Activated CD8-positive, alpha-beta T cell treated with anti-CD3 and anti-CD28 coated beads, Interleukin-2, amount 10 ng/mL, durations not matched to agents 7 days and 5 days (primary cell): ENCODE data around the gene STAC2. TPM values are rescaled to one million over a fixed set of nuclear protein-coding genes. Genes with fewer than 3 reads are reported as not detected.

Source experiments
- ATAC-seq: fragments of 150-1000 bp; cut with Tn5 transposase; one replicate; pipeline ENCODE4 v1.10.0; 2021; ENCODE audit warnings: moderate library complexity
- CTCF ChIA-PET: fragments of 350-600 bp; sonication (Branson Sonifier 250); formaldehyde crosslinking; loops from one replicate; lab custom pipeline; 2021; ENCODE audit warnings: antibody characterized with exemption; lab: Charles Lee
- POLR2A ChIA-PET: fragments of 350-600 bp; sonication (Branson Sonifier 250); formaldehyde crosslinking; loops from one replicate; lab custom pipeline; 2021; ENCODE audit warnings: antibody characterized with exemption; lab: Charles Lee
- DNase-seq: peaks from one replicate; pipeline ENCODE4 v3.0.0-alpha.2; 2020
- H3K27ac Mint-ChIP-seq: one replicate; pipeline ENCODE4 v1.8.0; 2021; ENCODE audit warnings: mild to moderate bottlenecking, mixed read lengths
- H3K27me3 Mint-ChIP-seq: one replicate; pipeline ENCODE4 v1.8.0; 2021; ENCODE audit warnings: low read depth, mixed read lengths
- H3K36me3 Mint-ChIP-seq: one replicate; pipeline ENCODE4 v1.8.0; 2021; ENCODE audit warnings: low read depth, mixed read lengths
- H3K4me1 Mint-ChIP-seq: one replicate; pipeline ENCODE4 v1.8.0; 2021; ENCODE audit warnings: low read depth, mixed read lengths
- H3K4me3 Mint-ChIP-seq: one replicate; pipeline ENCODE4 v1.8.0; 2021; ENCODE audit warnings: mild to moderate bottlenecking, mixed read lengths
- H3K9me3 Mint-ChIP-seq: one replicate; pipeline ENCODE4 v1.8.0; 2022; ENCODE audit warnings: mixed read lengths; ENCODE audit not compliant: insufficient read depth
- total RNA-seq, 2 experiments: library from RNA; stranded (reverse); gene quantifications; one replicate each; pipeline ENCODE4 v1.2.3, GENCODE V29; 2021

STAC2 gene
- total RNA-seq, 2 experiments from 2014 or later: not detected

DNA sequence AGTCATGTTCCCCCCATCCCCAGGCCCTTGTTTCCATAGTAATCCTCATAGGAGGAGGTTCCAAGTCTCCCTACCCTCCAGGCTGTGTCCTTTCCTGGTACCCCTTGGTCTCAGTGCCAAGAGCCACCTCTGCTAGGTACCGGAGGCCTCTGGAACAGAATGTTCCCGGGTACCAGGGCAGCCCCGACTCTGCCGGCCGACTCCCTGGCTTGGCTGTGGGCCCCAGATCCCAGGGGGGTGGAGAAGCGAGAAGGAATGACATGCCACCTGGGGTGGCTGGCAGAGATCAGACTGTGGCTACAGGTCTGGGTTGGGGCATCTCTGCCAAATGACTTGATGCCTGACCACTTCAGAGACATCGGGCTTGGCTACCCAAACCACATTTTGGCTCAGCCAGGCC is 3.6 kb downstream of the STAC2 start:
- DNase-seq (no peak), ATAC-seq (no peak)
- Mint-ChIP-seq H3K27ac (no peak overlapping the region), H3K4me3 (no peak overlapping the region), H3K4me1 (peaks cover 7% of the 10 kb centered on the region), H3K27me3 (peaks cover 44% of the 10 kb centered on the region), H3K36me3 (peaks cover 3% of the 10 kb centered on the region), H3K9me3 (no peaks in the 10 kb centered on the region)
- POLR2A ChIA-PET: no interaction called here
- CTCF ChIA-PET: interaction anchor here (1.3 to 1.5 kb wide), 3 partner anchors 10 to 52 kb away, joined by 3 to 9 read pairs (median 7); no protein-coding TSS in a partner anchor

- CTCF ChIA-PET: interaction anchor here (0.7 to 3.0 kb wide), 4 partner anchors 10 to 52 kb away, joined by 3 to 13 read pairs (median 6); no protein-coding TSS in a partner anchor
- ATAC-seq: no peak
- Mint-ChIP-seq H3K27me3 (peaks cover 46% of the 10 kb centered on the region), H3K4me1 (peaks cover 7% of the 10 kb centered on the region), H3K36me3 (peaks cover 3% of the 10 kb centered on the region), H3K4me3 (no peak overlapping the region), H3K9me3 (no peaks in the 10 kb centered on the region), H3K27ac (no peak overlapping the region)
- POLR2A ChIA-PET: no interaction called here
- DNase-seq: no peak
Measured at GRCh38 chr17:39221572-39221971, 4.2 kb downstream of the STAC2 start.

DNA sequence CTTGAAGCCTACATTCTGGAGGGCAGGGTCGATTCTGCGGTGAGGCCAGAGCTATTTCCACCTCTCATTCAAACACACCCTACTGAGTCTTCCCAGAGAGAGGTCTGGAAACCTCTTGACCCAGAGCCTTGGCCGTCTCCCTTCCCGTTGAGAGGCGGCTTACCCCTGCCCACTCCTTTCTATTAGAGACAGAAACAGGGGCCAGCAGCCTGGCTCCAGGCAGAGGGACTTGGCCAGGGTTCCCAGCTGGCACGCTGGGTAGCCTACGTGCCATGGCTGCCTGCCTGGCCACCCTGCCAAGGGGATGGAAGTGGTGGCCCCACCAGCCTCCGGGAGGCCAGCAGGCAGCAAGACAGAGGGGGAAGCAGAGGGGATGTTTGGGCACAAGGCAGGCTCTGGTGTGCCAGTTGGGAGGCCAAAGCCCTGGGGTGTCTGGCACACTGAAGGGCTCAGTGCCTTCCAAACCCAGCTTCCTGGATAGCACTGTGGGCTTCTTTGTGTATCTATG is 6.0 kb downstream of the STAC2 start:
- Mint-ChIP-seq H3K27ac (no peak overlapping the region), H3K4me3 (no peak overlapping the region), H3K9me3 (no peaks in the 10 kb centered on the region), H3K27me3 (peaks cover 45% of the 10 kb centered on the region), H3K4me1 (peaks cover under 1% of the 10 kb centered on the region), H3K36me3 (no peaks in the 10 kb centered on the region)
- DNase-seq (no peak), ATAC-seq (no peak)
- ChIA-PET CTCF (interaction anchor here (1.2 to 3.2 kb wide), 6 partner anchors 10 to 66 kb away, joined by 3 to 18 read pairs (median 8); no protein-coding TSS in a partner anchor), POLR2A (no interaction called here)

DNA sequence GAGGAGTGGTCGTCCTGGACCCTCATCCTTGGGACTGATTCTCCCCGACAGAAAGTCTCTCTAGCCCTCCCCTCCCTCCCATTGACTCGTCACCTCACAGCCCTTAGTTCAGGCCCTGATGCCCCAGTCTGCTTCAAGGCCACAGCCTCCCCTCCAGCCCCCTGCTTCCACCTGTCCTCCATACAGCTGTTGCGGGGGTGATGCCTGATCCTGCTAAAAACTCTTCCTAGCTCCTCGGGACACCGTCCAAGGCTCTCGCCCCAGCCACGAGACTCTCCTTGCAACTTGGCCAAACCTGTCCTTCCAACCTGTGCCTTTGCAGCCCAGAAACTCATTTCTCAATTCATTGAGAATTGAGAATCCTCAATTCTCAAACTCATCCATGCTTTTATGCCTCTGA is 6.8 kb downstream of the STAC2 start:
- no peak for DNase-seq
- Mint-ChIP-seq H3K9me3 (no peaks in the 10 kb centered on the region), H3K27me3 (peaks cover 39% of the 10 kb centered on the region), H3K36me3 (no peaks in the 10 kb centered on the region), H3K4me3 (no peak overlapping the region), H3K4me1 (no peaks in the 10 kb centered on the region), H3K27ac (no peak overlapping the region)
- POLR2A ChIA-PET: no interaction called here
- no peak for ATAC-seq
- CTCF ChIA-PET: interaction anchor here (1.2 to 3.2 kb wide), 8 partner anchors 9 to 65 kb away, joined by 3 to 18 read pairs (median 6); no protein-coding TSS in a partner anchor

GRCh38 chr17:39217734-39218369 is 7.9 kb downstream of the STAC2 start:
- ATAC-seq: no peak

DNA sequence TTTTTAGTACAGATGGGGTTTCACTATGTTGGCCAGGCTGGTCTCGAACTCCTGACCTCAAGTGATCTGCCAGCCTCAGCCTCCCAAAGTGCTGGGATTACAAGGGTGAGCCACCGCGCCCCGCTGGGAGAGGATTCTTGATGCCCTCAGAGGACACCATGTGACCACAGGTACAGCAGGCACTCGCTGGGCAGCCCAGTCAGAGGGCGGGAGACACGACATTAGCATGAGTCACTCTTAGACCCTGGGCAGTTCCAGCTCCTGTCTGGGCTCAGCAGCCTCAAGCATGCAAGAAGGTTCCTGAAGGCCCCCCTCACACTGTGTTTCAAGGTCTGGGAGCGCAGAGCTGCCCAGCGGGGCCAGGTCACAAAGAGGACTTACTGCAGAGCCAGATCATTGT is 11.9 kb downstream of the STAC2 start:
- Mint-ChIP-seq H3K27me3 (peaks cover 33% of the 10 kb centered on the region), H3K36me3 (no peaks in the 10 kb centered on the region), H3K27ac (no peak overlapping the region), H3K4me3 (no peak overlapping the region), H3K9me3 (no peaks in the 10 kb centered on the region), H3K4me1 (peaks cover 15% of the 10 kb centered on the region)
- DNase-seq (no peak), ATAC-seq (no peak)
- ChIA-PET CTCF (interaction anchor here (0.8 to 1.2 kb wide), 2 partner anchors 22 to 49 kb away, joined by 3 read pairs; no protein-coding TSS in a partner anchor), POLR2A (no interaction called here)

More at GRCh38 chr17:39217734-39218369, 7.9 kb downstream of the STAC2 start:
- peaks cover 34% of the 10 kb centered on the region for H3K27me3 Mint-ChIP-seq
- no peak overlapping the region for H3K27ac Mint-ChIP-seq
- CTCF ChIA-PET: interaction anchor here (0.7 to 3.2 kb wide), 6 partner anchors 14 to 27 kb away, joined by 3 to 18 read pairs (median 7); no protein-coding TSS in a partner anchor
- no peak overlapping the region for H3K4me3 Mint-ChIP-seq
- H3K36me3 Mint-ChIP-seq: no peaks in the 10 kb centered on the region
- DNase-seq: no peak
- H3K4me1 Mint-ChIP-seq: no peaks in the 10 kb centered on the region
- POLR2A ChIA-PET: interaction anchor here (1.1 kb wide), 1 partner anchor 20 kb away, joined by 3 read pairs; no protein-coding TSS in a partner anchor
- no peaks in the 10 kb centered on the region for H3K9me3 Mint-ChIP-seq

- DNase-seq (no peak), ATAC-seq (no peak)
- ChIA-PET CTCF (interaction anchor here (1.0 to 1.3 kb wide), 4 partner anchors 24 to 230 kb away, joined by 3 to 4 read pairs (median 4); no protein-coding TSS in a partner anchor), POLR2A (no interaction called here)
- Mint-ChIP-seq H3K4me1 (peaks cover 24% of the 10 kb centered on the region), H3K36me3 (no peaks in the 10 kb centered on the region), H3K4me3 (no peak overlapping the region), H3K27ac (no peak overlapping the region), H3K27me3 (peaks cover 27% of the 10 kb centered on the region), H3K9me3 (no peaks in the 10 kb centered on the region)
Measured at GRCh38 chr17:39212841-39213480, 12.8 kb downstream of the STAC2 start.

GRCh38 chr17:39212195-39212810 is 13.4 kb downstream of the STAC2 start:
- ChIA-PET POLR2A (no interaction called here), CTCF (interaction anchor here (1.0 to 1.3 kb wide), 3 partner anchors 25 to 230 kb away, joined by 3 to 4 read pairs (median 4); no protein-coding TSS in a partner anchor)
- DNase-seq (no peak), ATAC-seq (no peak)
- Mint-ChIP-seq H3K27me3 (peaks cover 23% of the 10 kb centered on the region), H3K27ac (no peak overlapping the region), H3K4me1 (peaks cover 26% of the 10 kb centered on the region), H3K36me3 (no peaks in the 10 kb centered on the region), H3K4me3 (no peak overlapping the region), H3K9me3 (no peaks in the 10 kb centered on the region)

- POLR2A ChIA-PET: interaction anchor here (0.6 to 0.7 kb wide), 3 partner anchors 9 to 24 kb away, joined by 3 to 5 read pairs (median 3); partner anchors contain the start of gene RPL19
- peak overlapping the region; percentile 61 for H3K27ac Mint-ChIP-seq
- peak overlapping the region; percentile 50 for H3K4me3 Mint-ChIP-seq
- no peak for ATAC-seq
- H3K9me3 Mint-ChIP-seq: no peaks in the 10 kb centered on the region
- CTCF ChIA-PET: interaction anchor here (1.5 to 8.3 kb wide), 6 partner anchors 9 to 58 kb away, joined by 3 to 187 read pairs (median 50); partner anchors contain the start of gene PLXDC1
- H3K36me3 Mint-ChIP-seq: peaks cover 2% of the 10 kb centered on the region
- peaks cover 8% of the 10 kb centered on the region for H3K27me3 Mint-ChIP-seq
- DNase-seq: no peak
- peaks cover 32% of the 10 kb centered on the region for H3K4me1 Mint-ChIP-seq
Measured at GRCh38 chr17:39210093-39210434, 15.7 kb downstream of the STAC2 start.

DNA sequence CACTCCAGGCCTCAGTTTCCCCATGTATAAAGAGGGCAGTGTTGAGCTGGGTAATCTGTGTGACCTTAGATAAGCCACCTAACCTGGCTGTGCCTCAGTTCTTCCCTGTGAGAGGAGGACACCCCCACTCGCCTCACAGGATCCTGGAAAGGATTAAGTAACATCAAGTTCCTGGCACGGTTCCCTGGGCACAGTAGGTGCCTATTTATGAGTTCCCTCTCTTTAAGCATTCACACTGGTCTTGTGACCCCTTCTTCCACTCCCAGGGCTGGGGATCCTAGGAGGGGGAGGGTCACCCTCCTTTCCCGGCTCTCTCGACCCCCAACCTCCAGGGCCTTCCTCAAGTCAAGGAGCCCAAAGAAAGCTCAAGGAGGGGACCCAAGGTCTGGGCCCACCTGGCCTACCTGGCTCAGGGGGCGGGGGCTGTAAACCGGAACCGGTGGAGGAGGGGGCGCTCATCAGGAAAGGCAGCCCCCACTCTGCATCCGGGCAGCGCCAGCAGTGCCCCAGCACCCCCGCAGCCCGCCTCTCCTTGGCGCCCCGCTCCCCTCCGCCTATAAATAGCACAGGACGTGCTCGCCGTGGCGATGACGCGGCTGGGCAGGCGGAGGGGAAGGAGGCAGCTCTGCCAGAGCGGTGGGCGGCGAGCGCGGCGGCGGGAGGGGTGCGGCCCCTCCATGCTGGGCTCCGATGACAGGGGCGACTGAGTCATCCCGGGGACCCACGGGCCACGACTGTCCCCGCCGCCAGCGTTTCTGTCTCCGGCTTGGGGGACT is 16.2 kb downstream of the STAC2 start:
- POLR2A ChIA-PET: interaction anchor here (0.7 to 1.8 kb wide), 5 partner anchors 8 to 29 kb away, joined by 3 to 9 read pairs (median 4); partner anchors contain the start of gene RPL19

More for the DNA sequence above, 16.2 kb downstream of the STAC2 start:
- peak overlapping the region; percentile 50 for H3K4me3 Mint-ChIP-seq
- H3K9me3 Mint-ChIP-seq: no peaks in the 10 kb centered on the region
- ATAC-seq: peak; percentile 61
- DNase-seq: peak; percentile 80
- peak overlapping the region; percentile 61 for H3K27ac Mint-ChIP-seq
- CTCF ChIA-PET: interaction anchor here (0.7 to 8.3 kb wide), 9 partner anchors 10 to 226 kb away, joined by 3 to 187 read pairs (median 5); partner anchors contain the start of genes PLXDC1 and RPL19
- H3K36me3 Mint-ChIP-seq: peaks cover 6% of the 10 kb centered on the region
- peaks cover 8% of the 10 kb centered on the region for H3K27me3 Mint-ChIP-seq
- H3K4me1 Mint-ChIP-seq: peaks cover 32% of the 10 kb centered on the region
